RPMI8226 (cell line): ENCODE data around the gene RHOA.
"Not testable (repeated sequence)": the region's sequence is repeated elsewhere in the genome, so short reads cannot be mapped to it uniquely, and the experiment has no call there.

Source experiments
- DNase-seq: peaks from one replicate; pipeline ENCODE4 v3.0.0-alpha.2; 2015

RHOA gene

DNA sequence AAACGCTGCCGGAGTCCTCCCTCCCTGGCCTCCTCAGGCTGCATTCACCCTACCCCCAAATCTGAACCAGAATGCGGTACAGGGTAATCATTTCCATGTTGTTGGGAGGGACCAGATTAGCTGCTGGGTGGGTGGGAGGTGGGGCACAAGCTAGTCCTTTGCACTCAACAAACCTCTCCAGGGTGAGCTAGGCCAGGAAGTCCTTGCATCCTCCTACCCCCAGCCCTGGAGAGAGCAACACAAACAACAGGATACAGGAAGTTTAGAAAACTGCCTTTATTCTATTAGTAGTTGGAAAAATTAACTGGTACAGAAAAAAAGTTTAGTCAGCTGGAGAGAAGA is 52.9 kb downstream of the RHOA start:
- no peak for DNase-seq

DNA sequence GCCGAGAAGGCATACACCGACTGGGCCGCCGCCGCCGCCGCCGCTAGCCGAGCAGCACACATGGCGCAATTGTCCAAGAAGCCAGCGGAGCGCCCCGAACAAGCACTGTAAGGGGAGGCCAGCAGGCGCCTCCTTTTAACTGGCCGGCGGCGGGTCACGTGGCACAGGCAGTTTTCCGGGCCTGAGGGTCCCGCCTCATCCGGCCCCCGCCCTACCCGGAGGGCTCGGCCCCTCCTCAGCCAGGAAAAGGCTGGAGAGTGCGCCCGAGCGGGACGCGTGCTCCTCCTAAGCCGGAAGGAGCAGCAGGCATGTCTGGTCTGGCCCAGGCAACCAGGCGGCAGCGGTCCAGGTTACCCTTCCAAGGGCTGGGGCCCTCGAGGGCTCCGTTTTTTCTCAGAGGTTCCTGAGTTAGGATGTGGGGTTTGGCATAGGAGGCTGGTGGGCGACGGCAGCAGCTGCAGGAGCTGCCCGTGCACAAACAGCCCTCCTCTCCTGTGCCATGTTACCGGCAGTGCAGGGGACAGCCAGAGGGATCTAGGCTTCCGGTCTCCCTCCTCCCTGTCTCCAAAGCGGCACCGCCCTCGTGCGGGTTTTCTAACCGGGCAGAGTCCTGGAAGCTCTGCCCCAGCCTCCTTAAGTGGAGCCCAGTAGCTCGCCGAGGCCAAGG is 53.4 kb downstream of the RHOA start, which contains the start of gene GPX1:
GPX1 (minus strand) TSS at position 137 of the 667 bp plus-strand sequence; CDS start at position 62, 75 bp downstream.
- DNase-seq: peak; percentile 84

DNA sequence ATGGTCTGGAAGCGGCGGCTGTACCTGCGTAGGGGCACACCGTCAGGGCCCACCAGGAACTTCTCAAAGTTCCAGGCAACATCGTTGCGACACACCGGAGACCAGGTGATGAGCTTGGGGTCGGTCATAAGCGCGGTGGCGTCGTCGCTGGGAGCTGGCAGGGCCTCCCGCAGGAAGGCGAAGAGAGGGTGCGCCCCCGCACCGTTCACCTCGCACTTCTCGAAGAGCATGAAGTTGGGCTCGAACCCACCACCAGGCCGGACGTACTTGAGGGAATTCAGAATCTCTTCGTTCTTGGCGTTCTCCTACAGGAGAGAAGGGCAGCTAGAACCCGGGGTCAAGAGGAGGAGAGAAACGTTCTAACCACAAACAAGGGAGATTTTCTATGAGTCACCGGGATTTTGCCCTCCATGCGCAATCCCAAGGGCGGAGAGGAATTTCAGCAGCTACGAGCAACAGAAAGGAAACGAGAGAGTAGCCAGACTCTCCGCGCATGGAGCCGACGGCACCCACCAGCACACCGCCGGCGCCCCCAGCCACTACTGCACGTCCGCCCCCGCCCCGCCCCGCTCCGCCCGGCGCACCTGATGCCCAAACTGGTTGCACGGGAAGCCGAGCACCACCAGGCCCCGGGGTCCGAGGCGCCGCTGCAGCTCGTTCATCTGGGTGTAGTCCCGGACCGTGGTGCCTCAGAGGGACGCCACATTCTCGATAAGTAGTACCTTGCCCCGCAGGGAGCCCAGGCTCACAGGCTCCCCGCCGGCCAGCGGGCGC is 54.1 kb downstream of the RHOA start:
- DNase-seq: not testable (repeated sequence)

DNA sequence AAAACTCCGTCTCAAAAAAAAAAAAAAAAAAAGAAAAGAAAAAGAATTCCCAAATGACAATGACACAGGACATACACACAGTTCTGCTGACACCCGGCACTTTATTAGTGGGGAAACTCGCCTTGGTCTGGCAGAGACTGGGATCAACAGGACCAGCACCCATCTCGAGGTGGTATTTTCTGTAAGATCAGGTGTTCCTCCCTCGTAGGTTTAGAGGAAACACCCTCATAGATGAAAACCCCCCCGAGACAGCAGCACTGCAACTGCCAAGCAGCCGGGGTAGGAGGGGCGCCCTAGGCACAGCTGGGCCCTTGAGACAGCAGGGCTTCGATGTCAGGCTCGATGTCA is 54.7 kb downstream of the RHOA start:
- not testable (repeated sequence) for DNase-seq

DNA sequence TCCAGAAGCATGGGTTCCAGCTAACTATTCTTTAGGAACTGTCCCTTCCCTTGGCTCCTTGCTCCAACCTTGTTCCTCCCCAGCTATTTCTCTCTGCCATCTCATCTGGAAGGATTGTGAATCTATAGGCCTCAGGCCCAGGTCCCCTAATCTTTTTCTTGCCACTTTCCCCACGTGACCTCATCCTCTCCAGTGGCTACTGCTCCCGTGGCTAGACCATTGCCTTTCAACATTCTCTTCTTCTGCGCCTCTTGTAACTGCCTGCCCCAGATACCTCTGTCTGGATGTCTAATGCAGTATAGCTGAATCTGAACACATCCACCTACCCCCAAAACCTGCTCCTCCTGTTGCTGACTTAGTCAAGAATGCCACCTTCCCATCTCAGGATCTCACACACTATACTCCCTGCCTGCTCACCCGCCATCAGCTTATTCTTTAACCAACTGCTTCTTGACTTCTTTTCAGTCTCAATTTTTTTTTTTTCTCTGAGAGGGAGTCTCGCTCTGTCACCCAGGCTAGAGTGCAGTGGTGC is 58.8 kb downstream of the RHOA start:
- no peak for DNase-seq

DNA sequence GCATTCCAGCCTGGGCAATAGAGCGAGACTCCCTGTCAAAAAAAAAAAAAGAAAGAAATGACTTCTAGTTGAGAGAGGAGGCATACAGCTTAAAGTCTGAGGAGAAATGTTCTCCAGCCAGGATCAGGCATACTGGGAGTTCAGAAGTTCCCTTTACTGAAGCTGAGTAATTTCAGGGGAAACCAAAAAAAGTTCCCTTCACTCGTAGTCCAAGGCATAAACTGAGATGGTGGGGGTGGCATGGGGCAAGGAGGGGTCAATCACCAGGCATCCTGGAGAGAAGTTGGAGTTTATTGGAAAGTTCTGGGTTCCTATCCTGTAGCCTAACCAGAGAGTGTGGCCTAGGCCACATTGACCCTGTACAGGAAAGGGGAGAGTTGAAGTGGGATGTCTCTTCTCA is 59.5 kb downstream of the RHOA start:
- no peak for DNase-seq

DNA sequence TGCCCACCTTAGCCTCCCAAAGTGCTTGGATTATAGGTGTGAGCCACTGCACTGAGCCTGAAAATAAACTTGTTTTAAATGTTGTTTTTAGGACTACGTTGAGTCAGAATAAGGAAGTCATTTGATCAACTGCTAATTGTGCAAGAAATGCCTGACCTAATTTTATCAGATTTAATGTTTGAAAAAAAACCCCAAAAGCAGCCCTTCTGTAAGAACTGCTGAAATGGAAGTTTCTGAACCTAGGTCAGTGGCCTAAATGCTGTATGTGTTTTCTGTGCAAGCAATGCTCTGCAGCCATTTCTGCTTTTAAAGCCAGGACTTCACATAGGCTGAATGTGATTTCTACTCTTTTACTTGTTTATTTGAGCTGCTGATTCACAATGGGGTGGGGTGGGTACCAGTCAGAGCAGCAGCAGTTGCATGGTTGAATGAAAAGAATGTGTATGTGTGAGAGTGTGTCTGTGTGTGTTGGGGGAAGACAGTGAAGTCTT is 60.2 kb downstream of the RHOA start:
- DNase-seq: peak; percentile 69

DNA sequence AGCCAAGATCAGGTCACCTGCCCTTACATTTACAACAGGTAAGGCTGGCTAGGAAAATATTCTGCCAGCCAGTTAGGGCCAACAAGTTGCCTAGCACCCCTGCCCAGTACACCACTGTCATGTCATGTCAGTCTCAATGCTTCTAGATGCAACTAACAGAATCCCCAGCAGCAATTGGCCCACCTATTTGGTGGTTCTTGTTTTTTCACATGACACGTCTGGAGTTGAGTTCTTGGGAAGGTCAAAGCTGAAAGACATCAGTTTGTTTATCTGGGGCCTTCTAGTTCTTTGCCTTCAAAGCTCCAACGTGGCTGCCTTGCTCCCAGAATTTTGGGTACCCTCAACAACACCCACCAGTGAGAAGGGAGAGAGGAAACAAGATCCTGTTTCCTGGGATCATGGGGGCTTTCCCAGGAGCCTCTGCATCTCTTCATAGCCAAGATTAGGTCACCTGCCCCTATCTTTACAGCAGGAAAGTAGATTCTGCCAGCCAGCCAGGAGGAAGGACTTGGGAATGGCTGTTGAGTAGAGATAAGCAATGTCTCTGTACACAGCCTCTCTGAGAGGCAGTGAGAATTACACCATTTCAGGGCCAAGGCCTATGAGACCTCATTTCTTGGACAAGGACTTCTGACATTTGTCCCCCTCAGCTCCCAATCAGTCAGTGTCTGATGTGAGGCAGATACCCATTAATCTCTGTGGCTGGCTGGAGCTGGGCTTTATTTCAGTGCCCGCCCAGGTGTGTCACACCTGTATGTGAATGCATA is 62.2 kb downstream of the RHOA start:
- no peak for DNase-seq

DNA sequence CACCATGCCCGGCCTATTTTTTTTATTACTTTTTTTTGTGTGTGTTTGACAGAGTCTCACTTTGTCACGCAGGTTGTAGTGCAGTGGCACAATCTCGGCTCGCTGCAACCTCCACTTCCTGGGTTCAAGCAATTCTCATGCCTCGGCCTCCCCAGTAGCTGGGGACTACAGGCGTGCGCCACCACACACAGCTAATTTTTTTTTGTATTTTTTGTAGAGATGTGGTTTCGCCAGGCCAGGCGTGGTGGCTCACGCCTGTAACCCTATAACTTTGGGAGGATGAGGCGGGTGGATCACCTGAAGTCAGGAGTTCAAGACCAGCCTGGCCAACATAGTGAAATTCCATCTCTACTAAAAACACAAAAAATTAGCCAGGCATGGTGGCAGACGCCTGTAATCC is 63.4 kb downstream of the RHOA start:
- DNase-seq: not testable (repeated sequence)

DNA sequence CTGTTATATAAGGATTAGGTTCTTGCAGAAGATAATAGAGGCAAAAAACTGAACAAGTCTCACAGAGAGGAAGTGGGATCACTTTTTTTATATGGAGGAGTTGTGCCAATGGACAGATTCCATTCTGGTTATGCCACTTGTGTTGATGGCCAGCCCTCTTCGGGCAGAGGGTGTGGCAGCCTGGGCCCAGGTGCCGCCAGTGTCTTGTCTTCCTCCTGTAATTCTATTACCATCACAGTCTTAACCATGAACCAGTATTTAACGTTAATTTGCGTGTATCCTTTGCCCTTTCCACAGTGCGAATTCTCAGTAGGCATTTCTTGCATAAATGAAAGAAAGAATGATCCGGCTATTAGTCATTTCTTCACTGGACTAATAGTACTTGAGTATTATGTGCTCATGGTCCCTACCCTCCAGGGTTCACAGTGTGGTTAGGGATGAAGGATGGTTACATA is 65.0 kb downstream of the RHOA start:
- no peak for DNase-seq

DNA sequence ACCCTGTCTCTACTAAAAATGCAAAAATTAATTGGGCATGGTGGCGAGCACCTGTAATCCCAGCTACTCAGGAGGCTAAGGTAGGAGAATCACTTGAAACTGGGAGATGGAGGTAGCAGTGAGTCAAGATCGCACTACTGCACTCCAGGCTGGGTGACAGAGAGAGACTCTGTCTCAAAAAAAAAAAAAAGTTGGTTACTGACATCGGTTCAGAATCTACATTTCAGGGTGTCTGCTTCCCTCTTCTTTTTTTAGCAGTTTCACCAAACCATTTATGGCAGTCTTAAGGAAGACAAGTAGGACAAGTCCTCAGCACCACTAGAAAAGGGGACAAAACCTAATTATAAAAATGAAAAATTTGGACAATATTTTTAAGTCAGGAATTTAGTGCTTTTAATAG is 68.6 kb downstream of the RHOA start:
- no peak for DNase-seq

DNA sequence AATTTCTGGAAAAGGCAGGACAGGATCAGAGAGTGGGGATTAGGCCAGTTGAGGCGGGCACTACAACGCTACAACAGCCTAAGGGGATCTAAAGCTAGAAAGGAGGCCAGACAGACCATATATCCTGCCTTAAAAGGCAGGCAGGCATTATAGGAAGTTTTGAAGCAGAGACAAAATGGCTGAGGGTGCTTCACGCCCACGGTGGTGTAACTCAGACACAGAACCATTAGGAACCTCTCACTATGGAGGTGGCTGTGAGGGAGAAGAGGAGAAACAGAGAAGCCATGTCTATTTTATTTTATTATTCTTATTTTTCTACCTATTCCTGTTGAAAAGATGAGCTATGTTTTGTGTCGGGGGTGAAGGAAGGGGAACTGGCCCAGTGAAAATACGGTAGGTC is 69.8 kb downstream of the RHOA start:
- no peak for DNase-seq

DNA sequence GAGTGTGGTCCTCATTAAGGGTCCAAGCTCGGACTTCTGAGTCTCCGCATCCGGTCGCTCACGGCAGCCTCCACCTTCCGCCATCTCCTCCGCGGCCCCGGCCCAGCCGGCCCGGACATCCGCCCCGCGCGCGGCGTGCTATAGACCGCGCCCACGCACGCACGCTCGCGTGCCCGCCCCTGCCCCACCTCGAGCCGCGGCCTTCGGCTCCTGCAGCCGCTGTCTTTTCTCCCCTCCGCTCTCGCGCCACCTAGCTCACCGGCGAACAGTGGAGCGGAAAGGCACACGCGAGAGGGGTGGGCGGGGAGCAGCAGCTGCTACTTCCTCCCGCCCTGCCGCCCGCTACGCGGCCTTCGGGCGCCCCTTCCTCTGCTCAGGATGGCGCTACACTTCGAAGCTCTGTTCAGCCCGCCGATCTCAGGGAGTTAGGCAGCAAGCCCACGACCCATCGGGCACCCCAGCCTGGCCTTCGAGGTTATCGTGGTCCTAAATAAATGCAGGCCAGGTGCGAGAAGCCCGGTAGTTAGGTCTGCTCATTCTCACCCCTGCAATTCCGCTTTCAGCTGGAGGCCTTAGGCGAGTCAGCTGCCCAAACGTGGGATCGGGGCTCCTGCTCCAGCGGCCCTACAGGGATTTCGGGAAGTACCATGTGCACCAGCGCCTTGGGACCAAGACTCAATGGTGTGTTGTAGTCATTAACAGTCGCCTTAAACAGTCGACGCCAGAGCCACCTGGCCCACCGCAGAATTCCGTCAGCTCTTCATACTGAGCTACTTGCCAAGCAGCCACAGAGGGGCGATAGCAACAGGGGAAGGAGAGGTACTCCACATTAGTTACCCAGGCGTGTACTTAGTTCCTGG is 71.6 kb downstream of the RHOA start, which contains the start of gene USP4:
USP4 (minus strand) TSS at position 113 of the 860 bp plus-strand sequence; CDS start at position 84, 29 bp downstream.
- peak; percentile 96 for DNase-seq

DNA sequence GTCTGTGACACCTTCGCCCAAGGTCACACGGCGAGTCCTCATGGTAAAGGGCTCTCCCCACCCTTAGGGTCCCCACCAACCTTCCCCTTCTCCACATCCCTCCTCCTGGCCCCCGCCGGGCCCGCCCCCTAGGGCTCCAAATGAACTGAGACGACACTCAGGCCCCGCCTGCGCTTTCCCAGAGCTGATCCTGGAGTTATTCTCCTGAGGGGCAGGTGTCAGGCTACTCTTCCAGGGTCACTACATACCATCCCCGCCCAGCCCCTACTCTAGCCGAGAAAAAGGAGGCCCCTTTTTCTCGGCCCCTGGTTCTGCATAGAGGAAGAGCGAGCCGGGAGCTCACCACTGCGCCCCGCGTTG is 72.2 kb downstream of the RHOA start:
- DNase-seq: no peak

DNA sequence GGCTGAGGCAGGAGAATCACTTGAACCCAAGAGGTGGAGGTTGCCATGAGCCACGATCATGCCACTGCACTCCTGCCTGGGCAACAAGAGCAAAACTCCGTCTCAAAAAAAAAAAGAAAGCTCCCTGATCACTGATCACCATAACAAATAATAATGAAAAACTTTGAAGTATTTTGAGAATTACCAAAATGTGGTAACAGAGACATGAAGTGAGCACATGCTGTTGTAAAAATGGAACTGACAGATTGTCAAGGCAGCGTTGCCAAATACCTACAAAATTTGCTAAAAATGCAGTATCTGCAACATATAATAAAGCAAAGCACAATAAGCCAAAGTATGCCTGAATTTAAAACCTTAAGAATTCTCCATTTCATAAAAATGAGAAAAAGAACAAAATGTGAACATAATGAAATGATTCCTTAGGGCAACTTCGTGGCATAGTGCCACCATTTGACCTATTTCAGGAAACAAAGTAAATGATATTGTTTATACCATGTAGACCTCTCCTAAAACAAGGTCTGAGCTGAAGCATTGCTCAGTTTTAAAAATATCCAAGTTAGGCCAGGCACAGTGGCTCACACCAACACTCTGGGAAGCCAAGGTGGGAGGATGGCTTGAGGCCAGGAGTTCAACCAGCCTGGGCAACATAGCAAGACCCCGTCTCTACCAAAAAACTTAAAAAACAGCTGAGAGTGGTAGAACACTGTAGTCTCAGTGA is 77.7 kb downstream of the RHOA start:
- no peak for DNase-seq

DNA sequence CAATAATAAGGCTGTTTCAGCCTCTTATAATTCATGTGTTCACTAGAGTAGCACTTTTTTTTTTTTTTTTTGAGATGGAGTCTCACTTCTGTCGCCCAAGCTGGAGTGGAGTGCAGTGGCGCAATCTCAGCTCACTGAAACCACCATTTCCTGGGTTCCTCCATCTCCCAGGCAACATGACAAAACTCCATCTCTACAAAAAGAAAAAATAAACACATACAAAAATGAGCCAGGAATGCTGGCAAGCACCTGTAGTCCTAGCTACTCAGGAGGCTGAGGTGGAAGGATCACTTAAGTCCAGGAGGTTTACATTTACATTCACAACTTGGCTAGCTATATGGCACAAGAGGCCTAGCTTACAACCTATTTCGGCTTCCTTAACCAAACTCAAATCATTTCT is 78.7 kb downstream of the RHOA start:
- DNase-seq: no peak

DNA sequence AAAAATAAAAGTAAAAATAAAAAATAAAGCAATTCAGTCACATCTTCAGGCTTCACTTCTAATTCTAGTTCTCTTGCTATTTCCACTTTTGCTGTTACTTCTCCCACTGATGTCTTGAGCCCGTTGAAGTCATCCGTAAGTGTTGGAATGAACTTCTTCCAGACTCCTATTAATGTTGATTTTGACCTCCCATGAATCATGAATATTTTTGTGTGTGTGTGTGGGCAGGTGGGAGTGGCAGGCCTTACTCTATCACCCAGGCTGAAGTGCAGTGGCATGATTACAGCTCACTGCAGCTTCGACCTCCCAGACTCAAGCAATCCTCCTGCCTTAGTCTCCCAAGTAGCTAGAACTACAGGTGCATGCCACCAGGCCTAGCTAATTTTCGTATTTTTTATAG is 82.6 kb downstream of the RHOA start:
- DNase-seq: no peak

DNA sequence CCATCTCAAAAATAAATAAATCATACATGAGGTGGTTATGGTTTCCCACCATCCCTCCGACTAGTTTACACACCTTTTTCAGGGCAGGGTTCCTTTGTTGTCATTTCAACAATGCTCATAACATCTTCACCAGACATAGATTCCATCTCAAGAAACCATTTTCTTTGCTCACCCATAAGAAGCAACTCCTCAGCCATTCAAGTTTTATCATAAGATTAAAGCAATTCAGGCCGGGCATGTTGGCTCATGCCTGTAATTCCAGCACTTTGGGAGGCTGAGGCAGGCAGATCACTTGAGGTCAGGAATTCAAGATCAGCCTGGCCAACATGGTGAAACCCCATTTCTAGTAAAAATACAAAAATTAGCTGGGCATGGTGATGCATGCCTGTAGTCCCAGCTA is 83.4 kb downstream of the RHOA start:
- DNase-seq: not testable (repeated sequence)

DNA sequence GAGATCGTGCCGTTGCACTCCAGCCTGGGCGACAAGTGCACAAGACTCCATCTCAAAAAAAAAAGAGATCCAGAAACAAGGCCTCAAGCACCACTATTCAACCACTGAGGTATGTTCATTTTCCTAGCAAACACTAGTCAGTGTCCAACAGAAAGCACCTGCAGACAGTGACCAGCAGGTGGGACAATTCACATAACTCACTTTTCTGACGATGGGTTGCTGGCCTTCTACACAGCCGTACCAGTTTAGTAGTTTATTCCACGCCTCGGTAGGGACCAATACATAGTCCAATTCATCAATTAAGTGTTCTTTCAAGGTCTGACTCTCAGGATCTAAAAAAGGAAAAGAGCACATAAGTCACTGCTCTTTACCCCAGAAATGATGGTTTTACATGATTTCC is 84.3 kb downstream of the RHOA start:
- DNase-seq: no peak

DNA sequence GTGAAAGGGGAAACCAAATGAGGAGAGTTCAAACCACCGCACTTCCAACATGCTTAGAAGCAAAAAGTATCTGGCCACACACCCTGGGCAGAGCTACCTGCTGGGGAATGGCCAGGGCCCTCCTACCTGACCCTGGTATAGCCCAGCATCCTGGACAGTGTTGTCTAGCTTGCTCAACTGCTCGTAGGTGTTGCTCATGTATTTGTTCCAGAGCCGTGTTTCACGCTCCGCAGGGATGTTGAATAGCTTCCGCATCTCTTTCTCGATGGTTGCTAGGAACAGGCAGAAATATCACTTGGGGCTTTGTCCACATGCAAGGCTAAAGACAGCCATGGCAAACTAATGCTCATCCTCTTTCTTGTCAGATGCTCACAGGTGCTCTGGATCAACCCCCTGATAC is 87.0 kb downstream of the RHOA start:
- no peak for DNase-seq

DNA sequence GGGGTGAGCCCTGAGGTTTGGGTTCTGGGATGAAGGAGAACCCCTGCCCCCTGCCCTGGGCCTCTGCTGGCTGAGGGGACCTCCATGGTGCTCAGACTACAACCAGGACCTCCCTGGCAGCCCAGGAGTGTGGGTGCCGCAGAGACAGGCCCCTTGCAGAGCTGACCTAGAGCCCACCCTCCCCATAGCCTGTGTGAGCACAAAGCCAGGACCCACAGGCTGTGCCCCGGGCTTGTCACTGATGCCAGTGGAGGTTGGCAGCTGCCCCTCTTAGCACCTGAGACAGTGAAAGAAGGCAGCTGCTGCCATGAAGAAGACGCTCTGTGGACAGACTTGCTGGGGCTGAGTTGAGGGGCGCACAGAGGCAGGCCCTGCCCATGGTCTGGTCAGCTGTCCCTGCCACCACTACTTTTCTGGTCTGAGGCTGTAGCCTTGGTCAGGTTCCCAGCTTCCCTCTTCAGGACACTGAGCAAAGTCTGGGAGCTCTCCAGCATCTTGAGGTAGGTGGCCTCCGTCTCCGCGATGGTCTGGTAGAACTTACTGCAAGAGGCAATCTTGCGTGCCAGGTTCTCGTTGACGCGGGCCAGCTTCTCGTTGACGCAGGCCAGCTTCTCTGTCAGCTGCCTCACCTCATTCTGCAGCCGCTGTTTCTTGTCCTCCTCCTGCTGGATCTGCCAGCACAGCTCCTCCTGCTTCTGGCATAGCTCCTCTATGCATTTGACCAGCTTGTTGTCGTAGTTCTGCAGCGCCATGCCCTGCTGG is 94.9 kb downstream of the RHOA start:
- DNase-seq: no peak
